ENCODE measurements around the gene ECE1.

ECE1 gene

DNA sequence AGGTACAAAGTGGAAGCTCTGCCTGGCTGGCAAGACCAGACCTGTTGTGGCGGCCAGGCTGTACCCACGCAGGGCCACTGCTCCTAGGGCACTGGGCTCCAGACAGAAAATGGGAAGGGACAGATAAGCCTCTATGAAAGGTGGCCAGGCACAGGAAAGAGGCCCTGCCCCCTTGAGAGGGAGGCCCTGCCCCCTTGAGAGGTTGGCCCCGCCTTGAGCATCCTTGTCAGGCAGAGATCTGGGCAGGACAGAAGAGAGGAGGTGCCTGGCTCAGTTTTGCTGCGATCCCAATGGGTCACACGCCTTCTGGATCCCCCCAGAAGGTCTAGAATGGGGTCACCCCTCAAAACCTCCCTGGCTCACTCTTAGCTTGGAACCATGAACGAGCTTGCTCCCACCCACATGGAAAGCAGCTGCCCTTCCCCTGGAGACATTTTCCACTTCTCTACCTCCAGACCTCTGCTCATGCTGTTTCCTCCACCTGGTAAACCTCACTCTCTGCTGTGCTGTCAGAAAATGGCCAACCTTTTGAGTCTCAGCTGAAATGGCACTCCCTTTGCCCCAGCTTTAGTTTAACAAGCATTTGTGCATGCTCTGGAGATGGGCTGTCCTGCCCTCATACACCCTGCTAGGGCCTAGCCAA is 17.5 kb upstream of the ECE1 start:
- peak; percentile 49 to 54 for ATAC-seq

DNA sequence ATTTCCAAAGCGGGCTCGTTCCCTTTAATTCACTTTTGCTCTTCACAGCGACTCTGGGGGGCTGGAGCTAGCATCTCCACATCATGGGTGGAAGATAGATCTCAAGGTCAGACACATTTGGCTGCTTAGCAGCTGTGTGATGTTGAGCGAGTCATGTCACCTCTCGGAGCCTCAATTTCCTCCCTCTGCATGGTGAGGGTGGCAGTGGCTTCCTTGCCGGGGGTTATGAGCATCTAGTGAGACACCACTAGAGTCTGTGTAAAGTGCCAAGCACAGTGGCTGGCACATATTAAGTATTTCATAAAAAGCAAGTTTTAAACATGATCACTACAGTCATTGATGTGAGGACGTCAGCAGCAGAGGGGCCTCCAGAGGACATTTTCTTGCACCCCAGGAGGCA is 16.9 kb upstream of the ECE1 start:
- ATAC-seq = peak in 1 of 2 donors; percentile 62

DNA sequence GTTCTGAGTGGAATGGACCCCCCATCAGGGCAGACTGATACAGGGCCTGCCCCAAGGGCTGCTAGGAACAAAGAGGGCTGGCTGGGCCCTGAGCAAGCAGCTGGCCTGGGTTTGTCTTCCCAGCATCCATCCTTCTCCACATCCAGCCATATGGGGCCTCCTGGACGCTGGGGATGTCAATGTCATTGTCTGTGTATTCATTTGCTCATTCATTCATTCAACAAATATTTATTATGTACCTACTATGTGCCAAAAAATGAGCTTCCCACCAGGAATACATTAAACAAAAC is 15.6 kb upstream of the ECE1 start:
- no peak for ATAC-seq

DNA sequence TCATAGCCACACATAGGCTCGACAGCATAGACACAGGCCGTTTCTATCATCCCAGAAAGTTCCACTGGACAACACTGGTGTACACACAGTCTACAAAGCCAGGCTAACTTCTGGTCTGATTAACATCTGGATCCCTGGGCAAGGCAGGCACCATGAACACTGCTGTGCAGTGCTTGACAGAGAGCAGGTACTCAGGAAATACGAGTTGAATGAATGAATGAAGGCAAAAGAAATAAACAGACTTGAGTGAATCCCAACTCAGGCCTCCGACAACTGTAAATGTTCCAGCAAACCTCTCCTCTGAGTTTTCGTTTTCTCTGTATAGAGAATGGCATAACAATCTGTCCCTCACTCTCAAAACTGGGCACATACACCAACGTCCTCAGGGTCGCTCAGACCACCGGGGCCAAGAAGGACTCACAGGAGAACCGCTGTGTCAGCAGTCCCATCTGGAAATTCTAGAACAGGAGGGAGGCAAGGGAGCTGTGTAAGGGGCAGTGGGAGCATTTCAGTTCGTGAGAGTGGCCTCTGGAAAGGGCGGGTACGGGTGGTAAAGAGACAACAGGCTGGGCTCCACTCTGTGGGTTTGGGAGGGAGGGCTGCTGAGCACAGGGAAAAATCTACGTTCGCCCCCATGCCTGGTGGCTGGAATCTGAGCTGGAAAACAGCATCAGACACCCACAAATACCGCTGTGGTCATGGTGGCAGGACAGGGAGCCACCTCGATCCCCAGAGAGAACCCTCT is 15.1 kb upstream of the ECE1 start:
- ATAC-seq = no peak

DNA sequence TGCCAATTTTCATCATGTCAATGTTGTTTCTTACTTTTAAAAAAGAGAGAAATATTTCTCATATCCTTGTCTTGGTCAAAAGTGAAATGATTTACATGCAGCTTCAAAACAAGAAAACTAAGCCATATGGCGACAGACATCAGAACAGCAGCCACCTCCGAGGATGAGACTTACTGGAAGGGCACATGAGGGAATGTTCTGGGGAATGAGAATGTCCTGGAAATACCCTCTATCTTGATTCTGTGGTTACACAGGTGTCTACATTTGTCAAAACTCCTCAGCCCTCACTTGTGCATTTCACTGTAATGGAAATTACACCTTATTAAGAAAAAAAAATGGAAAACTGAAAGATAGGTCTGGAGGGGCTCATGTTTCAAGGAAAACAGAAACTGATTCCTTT is 14.2 kb upstream of the ECE1 start:
- ATAC-seq = no peak

DNA sequence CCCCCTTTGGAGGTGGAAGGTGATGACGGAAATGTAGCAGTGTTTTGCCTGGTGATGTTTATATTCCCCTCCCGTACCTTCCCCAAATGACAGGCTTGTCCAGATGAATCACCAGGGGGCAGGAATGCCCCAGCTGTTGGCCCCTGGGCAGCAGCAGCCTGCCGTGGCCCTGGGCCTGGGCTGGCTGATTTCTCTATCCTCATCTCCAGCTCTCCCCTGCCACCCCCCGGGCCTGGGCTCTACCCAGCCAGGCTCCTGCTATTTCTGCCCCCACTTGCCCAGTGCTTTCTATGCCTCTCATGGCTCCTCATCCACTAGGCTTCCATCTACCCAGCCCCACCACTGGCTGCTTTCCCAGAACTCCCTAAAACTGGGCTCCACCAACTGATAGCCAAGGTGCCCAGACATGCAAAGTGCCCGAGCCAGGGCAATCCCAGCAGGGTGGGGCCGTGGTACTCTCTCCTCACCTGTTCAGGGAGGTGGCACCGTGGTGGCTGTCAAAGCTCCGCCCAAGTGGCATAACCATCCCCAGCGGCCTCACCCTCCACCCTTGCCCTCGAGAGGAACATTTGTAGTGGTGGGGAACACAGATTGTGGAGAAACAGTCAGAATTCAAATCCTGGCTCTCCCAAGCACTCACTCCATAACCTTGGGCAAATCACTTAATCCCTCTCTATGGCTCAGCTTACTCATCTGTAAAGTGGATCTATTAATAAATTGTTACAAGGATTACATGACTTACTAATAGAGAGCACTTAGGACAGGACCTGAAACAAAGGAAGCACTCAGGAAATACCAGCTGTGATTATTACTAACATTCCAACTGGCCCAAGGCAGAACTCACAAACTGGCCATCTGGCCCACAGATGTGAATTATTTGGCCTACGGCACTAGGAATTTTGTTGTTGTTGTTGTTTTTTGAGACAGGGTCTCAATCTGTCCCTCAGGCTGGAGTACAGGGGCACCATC is 12.8 kb upstream of the ECE1 start:
- no peak for ATAC-seq

DNA sequence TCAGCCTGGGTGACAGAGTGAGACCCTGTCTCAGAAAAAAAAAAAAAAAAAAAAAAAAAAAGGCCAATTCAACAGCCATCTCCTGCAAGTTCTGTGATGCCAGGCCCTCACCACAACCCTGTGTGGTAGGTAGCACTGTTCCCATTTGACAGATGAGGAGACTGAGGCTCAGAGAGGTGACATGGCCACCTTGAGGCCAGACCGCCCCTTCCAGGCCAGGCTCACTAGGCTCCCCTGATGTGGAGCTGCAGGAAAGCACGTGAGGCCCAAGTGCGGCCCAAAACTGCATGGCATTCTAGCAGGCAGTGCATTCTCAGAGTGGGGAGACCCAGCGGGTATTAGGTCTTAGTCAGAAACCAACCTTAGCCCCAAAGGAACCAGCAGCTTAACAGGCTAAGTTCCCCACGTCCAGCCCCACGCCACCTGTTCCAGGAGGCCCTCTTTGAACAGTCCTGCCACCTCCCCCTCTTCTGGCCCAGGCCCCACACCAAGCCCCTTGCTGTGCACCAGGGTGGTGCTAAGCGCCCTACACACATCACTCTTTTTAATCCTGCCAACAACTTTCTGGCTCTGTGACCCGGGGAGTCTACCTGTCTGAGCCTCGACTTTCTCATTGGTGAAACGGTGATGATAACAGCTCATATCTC is 11.7 kb upstream of the ECE1 start:
- no peak for ATAC-seq

DNA sequence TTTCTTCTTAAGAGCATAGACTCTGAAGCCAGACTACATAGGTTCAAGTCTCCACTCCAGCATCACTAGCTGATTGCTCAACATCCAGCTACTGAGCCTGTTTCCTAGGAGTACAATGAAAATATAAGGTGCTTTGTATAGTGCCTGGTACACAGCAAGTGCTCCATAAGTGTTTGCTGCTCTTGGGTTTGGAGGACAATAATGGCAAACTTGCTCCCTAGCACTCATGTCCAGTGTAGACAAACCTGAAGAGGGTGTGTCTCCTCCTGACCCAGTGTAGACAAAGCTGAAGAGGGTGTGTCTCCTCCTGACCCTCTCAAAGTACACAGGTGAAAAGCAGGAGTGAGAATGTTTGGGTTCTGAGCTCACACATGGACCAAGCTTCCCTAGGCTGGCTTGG is 10.5 kb upstream of the ECE1 start:
- ATAC-seq = no peak

DNA sequence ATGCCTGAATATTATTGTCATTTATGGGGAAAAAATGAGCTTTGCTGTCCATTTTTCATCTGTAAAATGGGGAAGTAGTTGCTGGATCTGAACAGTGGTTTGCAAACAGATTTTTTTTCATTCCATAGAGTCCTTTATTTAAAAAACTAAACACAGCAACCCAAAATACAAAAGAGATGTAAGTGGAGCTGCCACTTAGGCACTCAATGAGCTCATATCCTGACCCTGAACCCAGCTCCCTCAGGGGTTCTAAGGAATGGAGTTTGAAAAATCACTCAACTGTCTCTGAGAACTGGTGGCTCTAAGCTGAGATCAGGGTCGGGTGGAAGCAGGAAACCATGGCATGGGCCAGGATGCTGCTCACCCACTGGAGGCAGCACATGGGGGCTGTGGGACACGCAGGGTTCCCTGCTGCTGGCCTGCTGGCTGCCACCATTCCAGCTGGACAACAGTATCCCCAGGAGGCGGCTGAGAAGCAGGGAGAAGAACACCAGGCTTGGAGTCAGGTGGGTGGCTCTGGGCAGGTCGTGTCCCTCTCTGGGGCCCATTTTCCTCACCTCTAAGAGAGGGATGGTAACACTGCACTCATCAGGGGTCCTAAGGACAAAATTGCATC is 9.6 kb upstream of the ECE1 start:
- ATAC-seq = no peak

DNA sequence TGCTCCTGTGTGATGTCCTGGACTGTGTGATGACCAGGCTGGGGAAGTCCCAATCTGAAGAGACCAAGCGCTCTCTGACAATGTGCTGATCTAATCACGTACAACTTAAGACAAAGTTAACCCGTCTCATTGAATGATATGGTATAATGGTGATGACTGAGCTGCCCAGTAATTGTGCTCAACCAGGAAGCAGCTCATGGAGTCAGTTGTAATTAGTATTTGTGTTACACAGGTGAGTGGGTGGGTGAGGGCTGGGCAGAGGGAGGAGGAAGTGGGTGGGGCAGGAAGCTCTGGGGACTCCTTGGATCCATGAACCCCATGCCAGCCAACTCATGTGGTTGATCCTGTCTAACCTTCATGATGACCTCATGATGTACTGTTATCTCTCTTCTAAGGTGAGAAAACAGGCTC is 8.7 kb upstream of the ECE1 start:
- no peak for ATAC-seq

DNA sequence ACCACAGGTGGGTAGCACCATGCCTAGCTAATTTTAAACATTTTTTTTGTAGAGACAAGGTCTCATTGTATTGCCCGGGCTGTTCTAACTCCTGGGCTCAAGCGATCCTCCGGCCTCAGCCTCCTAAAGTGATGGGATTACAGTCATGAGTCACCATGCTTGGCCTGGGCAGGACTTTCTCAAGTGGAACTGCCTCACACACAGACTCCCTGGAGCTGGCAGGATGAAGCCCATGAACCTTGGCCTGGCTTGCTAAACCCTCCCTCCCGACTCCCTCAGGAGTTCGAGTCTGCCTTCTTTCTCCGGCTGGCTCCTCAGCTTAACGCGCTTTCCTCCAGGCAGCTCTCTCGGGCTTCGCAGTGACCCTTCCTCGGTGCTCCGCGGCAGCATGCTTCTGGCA is 7.7 kb upstream of the ECE1 start:
- no peak for ATAC-seq

DNA sequence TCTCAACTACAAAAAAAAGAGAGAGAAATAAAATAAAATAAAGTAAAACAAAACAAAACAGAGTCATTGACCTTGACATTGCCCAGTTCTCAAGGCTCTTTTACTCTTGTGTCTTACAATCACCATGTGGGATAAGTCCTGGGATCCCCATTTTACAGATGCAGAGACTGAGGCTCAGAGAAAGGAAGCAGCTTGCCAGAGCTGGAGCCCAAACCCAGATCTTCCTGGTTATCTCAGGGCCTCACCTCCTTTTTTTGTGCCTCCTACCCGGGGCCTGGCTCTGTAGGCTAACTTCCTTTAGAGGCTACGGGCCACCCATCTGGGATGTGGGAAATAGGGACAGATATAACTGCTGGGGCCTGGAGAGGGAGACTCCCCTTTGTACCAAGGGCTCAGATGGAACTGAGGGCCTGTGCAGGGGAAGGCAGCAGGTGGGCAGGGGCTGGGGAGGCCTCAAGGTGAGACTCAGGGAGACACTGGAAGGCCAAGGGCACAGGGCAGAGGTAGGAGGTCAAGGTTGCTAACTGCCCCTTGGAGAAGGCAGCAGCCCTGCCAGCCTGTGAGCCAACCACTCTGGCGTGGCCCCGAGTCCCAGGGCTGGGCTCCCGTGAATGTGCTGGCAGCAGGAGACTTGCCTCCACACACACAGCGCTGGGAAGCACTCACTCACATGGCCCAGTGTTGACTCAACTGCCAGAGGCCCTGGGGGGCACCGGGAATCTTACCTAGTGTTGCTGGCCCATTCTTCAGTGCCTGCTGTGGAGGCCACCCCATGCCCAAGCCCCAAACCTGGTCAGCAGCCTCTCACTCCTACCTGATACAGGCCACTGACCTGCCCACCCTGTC is 6.5 kb upstream of the ECE1 start:
- ATAC-seq = no peak

DNA sequence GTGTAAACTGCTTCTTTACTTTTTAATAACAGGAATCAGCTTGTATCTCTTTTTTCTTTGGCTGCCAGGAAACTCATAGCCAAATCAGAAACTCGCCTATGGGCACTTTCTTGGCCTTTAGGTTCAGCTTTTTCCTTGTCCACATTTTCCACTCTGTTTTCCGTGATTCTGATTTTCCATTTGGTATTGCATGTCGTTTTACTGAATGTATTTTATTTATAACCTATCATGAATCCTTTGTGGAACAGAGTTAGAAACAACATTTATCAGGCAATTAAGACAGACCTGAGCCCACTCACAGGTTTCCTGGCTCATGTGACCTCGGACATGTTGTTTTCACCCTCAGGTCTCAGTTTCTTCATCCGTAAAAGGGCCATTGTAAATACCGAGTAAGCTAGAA is 5.3 kb upstream of the ECE1 start:
- no peak for ATAC-seq

DNA sequence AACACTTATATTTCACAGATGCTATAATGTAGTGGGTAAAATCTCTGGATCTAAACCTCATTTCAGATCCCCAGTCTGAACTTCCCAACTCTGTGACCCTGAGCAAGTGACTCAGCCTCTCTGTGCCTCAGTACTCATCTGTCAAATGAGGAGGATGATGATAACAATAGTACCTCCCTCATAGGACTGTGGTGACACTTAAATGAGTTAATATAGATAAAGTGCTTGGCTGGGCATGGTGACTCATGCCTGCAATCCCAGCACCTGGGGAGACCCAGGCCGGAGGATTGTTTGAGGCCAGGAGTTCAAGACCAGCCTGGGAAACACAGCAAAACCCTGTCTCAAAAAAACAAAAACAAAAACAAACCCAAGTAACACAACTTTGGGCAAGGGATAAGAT is 4.7 kb upstream of the ECE1 start:
- peak; percentile 65 to 66 for ATAC-seq

DNA sequence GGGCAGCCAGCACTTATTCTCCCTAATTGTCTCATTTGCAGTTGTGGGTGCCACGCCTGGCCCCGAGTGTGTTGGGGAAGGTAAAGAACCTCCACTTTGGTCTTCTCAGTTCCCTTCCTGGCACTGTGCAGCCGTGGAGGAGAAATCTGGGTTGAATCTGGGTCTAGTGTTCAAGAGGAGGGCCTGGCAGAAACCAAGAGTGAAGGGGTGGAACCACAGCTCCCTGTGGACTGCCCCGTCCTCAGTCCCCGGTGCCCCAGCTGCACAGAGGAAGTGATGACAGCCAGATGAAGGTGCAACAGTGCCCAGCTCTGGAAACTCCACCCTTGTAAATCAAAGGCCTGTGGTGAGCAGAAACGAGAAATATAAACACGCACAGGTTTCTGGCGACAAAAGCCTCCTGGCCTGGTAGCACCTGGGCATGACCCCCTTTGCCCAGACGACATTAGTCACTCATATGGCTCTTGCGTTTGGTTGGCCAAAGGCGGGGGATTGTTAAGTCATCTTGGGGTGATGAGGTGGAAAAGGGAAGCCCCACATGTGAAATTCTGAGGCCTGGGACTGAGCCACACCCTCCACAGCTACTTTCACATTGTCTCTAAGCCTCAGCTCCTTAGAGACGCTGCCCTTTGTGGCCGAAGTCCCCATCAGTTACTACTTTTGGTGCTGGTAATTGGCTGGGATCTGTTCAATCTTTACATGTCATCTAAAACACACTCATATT is 4.2 kb upstream of the ECE1 start:
- ATAC-seq = peak; percentile 72 to 77

DNA sequence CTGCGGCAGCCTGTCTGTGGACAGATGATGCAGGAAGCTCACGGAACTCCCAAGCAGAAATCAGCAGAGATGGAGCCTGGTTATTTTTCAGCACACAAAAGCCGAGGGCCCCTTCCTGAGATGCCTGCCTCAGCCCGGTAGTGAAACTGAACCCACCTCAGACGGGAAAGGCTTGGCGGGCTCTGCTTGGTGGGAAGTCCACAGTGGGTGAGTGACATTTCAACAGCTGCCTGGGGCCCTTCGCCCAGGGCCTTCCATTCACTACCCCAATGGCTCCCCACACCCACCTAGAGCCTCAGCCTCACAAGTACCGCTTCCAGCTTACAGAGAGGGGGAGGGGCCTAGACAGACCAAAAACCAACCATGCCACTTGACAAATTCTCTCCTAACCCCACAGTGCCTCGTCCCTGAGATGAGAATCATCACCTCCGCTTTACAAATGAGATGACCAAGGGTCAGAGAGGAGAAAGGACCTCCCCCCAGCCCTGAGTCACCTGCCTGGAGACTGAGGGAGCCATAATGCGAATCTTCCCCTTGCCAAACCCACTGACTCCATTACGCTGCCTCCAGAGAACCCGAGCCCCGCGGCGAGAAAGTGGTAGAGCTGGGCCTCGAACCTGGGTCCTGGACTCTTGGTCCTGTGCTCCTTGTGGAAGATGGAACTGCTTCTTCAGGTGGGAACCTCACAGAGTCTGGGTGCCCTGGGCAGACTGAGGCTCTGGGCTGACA is 3.4 kb upstream of the ECE1 start:
- ATAC-seq = peak; percentile 24 to 26

DNA sequence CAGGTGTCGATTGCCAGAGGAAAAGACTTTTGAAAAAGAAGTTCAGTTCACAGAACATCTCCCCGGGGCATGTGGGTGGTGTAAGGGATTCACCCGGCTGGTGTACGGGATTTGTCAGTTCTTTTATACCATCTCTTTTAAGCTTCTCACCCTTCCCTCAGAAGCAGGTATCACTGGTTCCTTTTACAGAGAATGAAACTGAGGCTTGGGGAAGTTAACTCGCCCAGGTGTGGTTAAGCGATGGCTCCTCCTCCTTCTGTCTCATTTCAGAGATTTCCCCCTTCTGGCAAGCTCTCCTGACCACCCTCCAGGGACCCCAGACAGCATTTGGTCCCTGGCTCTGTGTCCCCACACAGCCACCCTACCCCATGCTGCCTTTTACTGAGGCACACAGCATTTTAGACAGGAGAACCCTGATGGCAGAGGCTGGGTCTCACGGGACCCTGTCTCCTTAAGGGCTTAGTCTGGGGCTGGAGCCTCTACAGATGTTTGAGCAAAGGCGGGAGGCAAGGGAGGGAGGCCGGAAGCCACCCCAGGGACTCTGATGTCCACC is 2.8 kb upstream of the ECE1 start:
- ATAC-seq = peak; percentile 8 to 9

DNA sequence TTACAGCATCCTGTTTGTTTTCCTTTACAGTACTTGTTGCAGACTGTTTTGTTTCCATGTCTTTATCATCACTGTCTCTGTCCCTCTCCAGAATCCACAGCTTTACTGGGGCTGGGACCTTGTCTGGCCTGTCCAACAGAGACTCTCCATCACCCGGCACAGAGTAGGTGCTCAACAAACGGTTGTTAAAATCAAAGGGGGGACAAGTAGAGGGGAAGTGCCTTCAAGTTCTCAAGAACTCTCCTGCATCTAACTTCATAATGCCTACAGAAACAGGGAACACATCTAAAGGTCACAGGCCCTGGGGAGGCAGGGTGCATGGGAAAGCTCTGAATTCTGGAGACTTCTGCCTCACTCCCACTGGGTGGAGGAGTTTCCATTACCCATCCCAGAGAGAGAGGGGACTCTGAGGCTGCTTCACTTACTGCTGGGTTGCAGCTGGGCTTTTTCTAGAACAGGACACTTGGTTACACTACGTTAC is 2.3 kb upstream of the ECE1 start:
- ATAC-seq = no peak

DNA sequence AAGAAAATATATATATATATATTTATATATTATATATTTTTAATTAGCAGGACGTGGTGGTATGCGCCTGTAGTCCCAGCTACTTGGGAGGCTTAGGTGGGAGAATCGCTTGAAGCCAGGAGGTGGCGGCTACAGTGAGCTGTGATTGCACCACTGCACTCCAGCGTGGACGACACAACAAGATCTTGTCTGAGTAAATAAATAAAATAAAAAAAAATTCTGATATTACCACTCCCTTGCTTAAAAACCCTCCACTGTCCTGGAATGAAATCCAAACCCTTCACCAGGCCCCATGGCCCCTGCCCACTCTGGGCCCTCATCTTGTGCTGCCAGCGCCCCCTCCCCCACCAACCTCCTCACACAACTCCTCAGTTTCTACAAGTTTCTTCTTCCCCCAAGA is 1.7 kb upstream of the ECE1 start:
- ATAC-seq = no peak

DNA sequence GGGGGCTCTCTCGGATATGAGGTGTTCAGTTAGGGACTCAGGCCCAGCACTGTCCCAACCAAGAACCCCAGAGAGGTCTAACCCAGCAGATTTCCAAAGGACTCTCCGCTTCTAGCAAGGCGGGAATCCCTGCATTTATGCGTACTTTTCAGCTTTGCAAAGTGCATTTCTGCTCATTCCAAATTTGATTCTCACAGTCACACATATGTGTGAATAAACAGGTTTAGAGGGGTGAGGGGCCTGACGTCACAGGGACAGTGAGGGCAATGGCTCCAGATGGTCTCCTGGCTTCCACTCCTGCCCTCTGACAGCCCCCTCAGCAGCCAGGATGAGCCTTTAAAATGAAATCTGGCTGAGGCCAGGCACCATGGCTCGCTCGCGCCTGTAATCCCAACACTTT is 921 bp upstream of the ECE1 start:
- no peak for ATAC-seq

Measured in activated CD4-positive, CD25-positive, alpha-beta regulatory T cell treated with anti-CD3 and anti-CD28 coated beads, Interleukin-2, amount 50 U/mL, for 24 hours (primary cell).